Ishikawa (cell line): ENCODE results near the gene MTX1.

Experiments
- CEBPB ChIP-seq: IDR thresholded peaks from 2 replicates; pipeline ENCODE4 v1.6.1; 2012
- EGR1 ChIP-seq: IDR thresholded peaks from 2 replicates; pipeline ENCODE4 v1.6.1; 2012
- EP300 ChIP-seq: IDR thresholded peaks from 2 replicates; pipeline ENCODE4 v1.6.1; 2012; ENCODE audit warnings: borderline replicate concordance
- REST ChIP-seq: IDR thresholded peaks from 2 replicates; pipeline ENCODE4 v1.6.1; 2012; ENCODE audit warnings: low read depth, mild to moderate bottlenecking
- TAF1 ChIP-seq: IDR thresholded peaks from 2 replicates; pipeline ENCODE4 v1.6.1; 2012; ENCODE audit warnings: low read depth, mild to moderate bottlenecking
- TEAD4 ChIP-seq: IDR thresholded peaks from 2 replicates; pipeline ENCODE4 v1.6.1; 2012
- USF1 ChIP-seq: IDR thresholded peaks from 2 replicates; pipeline ENCODE4 v1.6.1; 2012
- YY1 ChIP-seq: IDR thresholded peaks from 2 replicates; pipeline ENCODE4 v1.6.1; 2012; ENCODE audit warnings: low read depth

GRCh38 chr1:155247667-155248553 lies 39.4 kb downstream of the MTX1 start:
- TF ChIP-seq TAF1 (no peak), EP300 (no peak), CEBPB (no peak), USF1 (no peak), YY1 (no peak), TEAD4 (no peak), REST (no peak), EGR1 (no peak)
